ENCODE data around the gene SORT1.

The SORT1 gene

DNA sequence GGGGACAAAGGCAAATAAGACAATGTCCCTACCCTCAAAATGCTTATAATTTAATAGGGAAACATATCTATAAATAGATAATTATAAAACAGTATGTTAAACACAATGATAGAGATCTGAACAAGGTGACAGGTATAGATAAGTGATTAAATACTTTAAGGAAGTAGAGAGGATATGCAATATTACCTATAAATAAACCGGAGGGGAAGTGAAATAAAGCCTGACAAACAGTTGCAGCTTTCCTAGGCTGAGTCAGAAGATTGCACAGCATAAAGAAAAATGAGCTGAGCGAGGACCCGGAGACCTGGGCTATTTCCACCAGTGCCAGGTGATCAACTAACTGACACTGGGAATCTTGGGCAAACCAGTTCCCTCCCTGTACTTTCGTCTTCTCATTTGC lies 103.2 kb downstream of the SORT1 start:
- no peak for DNase-seq

DNA sequence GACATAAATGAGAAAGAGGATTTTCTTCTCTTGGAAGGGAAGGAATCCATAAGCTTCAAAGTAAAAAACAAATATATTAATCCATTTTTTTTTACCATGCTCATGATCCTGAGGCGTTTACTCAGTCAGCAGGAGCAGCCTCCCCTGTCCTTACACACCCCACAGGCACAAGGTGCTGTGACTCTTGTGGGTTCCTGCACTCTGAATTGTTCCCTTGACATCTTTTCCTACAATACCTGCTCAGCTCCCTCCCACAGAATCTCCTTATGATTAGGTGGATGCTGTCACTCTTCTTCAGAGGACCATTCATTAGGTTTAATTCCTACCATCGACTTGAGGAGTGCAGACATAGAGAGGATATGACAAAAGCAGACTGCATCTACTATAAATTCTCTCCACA lies 104.7 kb downstream of the SORT1 start:
- DNase-seq: no peak

DNA sequence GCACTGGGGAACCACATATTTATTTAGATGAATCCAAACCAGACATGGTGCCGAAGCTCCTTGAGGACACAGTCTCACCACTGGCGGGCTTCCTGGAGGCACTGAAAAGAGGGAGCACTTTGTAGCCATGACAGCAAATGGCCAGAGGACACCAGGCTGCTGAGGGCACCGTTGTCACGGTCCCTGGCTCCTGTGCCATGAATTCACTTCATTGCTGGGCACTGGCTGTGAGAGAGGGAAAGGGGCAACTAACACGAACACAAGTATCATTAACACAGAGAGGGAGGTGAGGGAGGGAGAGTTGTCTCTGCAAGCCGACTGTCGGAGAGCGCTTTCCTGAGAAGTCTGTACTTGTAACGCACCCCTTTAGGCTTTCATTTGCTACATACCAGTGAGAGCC lies 105.4 kb downstream of the SORT1 start:
- no peak for DNase-seq

DNA sequence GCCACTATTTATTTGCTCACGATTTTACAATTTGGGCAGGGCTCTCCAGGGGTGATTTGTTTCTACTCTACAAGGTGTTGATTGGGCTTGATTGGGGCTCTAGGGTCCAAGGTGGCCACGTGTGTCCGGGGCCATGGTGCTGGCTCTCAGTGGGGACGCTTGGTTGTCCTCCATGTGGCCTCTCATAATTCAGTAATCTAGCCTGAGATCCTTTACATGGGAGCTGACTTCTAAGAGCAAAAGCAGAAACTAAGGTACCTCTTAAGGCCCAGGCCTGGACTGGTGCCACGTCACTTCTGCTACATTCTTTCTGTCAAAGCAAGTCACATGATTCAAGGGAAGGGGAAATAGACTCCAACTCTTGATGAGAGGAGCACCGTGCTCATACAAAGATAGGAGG lies 106.7 kb downstream of the SORT1 start:
- DNase-seq: no peak

DNA sequence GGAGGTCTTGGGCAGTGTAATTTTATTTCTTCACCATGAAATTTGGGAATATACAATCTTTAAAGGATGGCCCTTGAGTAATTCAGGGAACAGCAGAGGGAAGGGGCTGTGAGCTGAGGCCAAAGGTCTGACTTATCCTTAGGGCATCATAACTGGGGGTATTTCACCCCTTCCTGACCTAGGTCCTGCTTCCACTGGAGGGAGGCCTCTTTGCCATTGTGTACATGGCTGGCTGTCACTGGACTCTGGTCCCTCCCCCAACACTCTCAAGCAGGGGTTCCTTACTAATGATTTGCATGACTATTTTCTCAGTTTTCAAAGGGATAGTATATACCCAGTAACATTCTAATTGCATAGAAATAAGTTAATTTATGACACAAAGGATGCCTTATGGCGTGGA lies 107.6 kb downstream of the SORT1 start:
- DNase-seq: no peak

DNA sequence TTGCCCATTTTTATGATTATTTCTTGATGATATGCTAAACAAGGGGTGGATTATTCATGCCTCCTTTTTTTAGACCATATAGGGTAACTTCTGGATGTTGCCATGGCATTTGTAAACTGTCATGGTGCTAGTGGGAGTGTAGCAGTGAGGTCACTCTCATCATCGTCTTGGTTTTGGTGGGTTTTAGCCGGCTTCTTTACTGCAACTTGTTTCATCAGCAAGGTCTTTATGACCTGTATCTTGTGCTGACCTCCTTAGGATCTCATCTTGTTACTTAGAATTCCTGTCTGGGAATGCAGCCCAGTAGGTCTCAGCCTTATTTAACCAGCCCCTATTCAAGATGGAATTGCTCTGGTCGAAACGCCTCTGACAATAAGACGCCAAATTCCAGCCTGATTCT lies 111.0 kb downstream of the SORT1 start:
- DNase-seq: peak; percentile 68

DNA sequence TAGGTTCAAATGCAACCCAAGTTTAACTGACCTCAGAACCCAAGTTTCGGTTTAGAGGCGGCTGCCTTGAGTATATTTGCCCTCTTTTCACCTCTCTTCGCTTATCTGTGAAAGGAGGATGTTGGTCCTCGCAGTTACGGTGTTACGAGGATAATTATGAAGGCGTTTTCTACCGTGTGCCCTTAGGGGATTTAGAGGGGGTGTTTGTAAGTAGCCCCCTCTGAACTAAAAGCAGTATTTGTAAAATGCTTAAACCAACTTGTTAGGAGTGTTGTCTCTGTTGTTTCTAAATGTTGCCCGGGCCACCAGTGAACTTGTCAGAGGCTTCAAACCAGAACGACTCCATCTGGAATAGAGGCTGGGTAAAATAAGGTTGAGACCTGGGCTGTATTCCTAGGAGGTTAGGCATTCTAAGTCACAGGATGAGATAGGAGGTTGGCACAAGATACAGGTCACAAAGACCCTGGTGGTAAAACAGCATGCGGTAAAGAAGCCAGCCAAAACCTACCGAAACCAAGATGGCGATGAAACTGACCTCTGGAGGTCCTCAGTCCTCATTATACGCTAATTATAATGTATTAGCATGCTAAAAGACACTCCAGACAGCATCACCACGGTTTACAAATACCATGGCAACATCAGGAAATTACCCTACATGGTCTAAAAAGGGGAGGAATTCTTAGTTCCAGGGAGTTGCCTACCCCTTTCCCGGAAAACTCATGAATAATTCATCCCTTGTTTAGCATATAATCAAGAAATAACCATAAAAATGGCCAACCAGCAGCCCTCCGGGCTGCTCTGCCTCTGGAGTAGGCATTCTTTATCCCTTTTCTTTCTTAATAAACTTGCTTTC lies 113.7 kb downstream of the SORT1 start:
- peak; percentile 49 for DNase-seq

DNA sequence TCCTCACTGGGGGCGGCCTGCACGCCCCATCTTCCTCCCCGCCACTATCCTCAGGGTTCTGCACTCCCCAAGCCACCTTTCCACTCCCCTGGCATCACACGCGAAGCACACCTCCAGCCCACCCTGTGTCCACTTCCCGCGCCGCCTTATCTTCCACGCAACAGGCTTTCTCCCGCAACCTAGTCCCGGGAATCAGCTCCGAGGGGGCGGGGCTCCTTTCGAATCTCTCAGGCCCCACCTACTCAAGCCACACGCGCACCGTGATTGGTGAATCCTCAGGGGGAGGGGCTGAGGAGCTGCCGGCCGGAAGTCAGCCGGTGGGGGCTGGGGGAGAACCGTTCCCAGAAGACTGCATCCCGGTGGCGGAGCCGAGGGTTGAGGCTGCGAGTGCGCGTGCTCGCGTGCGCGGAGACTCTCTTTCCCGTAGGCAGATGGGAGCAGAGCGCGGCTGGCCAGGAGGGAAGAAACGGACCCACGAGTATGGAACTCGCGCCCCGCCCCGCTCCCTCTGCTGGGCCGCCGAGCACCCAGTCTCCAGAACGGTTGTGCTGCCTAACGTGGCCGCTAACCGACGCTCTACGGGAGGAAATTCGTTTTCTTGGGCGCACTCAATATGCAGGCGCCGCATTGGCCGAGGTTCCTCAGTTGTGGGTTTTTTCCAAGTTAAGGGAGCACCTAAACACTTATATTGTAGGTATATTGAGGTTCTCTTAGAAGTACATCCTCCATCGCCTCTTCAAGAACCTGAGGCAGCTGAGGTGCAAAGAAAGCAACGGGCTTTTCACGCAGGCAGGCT lies 114.6 kb downstream of the SORT1 start, which contains the start of gene PSRC1:
PSRC1 (minus strand) TSS at position 194 of the 796 bp plus-strand sequence.
- peak; percentile 98 for DNase-seq

DNA sequence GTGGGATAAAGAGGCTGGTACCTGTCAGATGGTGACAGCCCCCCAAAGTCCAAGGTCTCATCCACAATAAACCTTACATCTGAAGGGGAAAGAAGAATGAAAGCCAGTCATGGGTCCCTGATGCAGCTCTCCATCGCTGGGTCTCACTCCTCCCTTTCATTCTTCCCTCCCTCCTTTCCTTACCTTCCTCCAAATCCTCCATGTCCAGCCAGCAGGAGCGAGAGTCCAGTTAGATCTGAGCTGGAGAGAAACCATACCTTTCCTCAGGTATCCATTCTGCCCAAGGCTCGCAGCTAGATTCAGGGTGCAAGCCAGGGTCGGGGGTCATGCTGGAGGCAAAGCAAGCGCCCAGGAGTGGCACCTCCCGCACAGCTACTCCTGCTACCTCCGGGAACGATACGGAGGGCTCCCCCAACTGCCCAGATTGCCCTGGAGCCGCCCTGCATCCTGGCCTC lies 115.2 kb downstream of the SORT1 start:
- DNase-seq: no peak

DNA sequence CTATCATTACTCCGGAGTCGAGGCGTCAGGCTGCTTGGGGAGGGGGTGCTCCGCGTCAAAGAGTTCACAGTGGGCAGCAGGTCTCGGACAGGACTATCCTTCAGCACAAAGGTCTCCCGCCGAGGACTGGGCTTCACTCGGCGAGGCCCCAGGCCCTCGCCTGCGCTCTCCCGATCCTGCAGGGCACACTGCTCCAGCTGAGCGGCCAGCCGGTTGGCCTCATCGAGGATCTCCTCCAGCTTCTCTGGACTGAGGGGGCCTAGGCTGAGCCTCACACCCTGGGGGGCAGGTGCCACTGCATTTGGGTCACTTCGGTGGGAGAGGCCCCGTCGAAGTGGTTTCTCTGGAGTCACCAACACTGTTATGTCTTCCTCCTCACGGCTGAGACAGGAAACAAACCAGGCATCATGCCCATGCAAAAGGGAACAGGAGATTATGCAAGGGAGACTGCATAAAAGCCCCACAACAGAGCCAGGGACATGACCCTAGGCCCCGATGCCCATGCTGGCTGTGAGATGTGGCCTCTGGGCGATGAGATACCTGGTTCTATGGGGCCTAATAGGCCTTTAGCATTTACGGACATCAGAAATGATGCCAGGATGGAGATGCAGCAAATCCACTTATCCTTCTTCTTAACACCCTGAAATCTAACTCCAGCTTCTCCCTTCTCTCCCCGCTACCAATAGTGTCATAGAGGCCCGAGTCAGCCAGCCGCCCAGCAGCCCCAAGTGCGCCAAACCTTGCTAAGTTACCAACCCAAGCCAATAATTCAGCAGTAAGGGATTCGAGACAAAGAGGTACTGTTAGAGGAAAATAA lies 115.8 kb downstream of the SORT1 start:
- DNase-seq: peak; percentile 50

DNA sequence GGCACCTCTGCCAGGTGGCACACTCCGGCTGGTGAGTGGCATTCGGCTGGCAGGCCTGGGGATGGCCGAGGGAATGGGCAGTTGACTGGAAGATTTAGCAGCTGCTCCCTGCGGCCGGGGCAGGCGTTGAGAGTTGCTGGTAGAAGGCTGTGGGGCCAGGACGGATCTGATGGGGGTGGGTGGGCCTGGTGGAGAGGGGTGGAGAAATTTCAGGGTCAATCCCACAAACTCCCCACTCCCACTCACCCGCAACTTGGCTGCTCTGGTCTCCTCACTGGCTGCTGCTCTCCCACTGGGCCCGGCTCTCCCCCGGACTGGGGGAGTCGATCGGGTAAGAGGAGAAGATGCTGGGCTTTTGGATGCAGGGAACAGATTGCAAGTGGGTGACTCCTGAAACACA lies 116.9 kb downstream of the SORT1 start:
- DNase-seq: no peak

DNA sequence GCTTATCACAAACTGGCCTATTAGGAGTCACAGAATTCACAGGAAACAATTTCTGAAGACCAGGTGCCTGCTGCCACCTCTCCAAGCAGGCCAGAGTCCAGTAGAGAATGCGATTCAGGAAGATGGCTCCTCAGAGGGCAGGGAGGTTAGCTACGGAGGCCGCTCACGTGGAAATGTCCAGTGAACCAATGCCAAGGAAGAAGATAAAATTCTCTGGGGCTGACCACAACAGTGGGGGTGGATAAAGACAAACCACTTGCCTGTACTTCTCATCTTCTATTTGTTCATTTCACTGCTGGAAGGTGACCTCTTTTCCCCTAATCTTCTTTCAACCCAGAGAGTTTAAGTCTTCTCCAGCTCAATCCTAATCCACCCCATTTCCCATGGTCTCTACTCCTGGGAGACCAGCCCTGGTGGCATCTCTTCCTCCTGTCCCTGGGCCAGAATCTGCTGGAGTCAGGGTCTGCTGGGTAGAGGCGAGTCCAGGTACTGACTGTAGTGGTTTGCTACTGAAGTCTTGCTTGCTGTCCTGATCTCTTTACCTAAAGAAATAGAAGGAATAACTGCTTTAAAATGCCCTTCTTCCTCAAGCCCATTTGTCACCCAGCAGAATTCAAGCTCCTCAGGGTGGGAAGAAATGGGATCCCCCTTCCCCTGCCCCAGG lies 118.0 kb downstream of the SORT1 start:
- DNase-seq: no peak

DNA sequence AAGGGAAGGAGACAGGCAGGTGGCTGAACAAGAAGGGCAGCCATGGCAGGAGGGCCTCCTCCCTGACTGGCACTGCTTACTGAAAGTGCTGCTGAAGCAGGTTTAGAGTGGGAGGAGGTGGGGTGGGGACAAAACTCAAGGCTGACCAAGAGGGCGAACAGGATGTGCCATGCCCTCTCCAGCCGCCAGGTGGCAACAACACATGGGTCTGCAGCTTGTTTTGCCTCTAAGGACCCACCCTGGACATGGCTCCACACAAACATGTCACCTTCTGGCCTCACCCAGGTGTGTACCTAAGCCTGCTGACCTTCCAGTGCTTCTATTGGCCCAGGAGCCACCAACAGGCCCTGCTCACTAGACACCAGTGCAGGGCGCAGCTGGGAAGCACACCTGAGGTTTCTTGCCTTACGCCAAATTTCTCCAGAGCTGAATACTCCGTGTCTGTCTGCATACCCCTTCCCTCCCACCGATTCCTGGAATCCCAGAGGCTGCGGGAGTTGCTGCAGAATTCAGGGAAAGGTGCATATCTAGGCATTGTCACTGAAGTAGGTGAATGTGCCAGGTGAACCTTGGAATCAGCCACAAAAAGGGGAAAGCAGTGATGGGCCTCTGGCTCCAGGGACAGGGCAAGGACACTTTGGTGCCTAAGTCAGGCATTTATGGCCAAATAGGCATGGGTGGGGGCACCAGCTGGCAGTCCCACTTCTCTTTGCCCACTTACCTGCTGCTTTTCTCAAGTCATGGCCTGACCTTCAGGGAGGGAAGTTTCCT lies 120.1 kb downstream of the SORT1 start:
- DNase-seq: peak; percentile 93

DNA sequence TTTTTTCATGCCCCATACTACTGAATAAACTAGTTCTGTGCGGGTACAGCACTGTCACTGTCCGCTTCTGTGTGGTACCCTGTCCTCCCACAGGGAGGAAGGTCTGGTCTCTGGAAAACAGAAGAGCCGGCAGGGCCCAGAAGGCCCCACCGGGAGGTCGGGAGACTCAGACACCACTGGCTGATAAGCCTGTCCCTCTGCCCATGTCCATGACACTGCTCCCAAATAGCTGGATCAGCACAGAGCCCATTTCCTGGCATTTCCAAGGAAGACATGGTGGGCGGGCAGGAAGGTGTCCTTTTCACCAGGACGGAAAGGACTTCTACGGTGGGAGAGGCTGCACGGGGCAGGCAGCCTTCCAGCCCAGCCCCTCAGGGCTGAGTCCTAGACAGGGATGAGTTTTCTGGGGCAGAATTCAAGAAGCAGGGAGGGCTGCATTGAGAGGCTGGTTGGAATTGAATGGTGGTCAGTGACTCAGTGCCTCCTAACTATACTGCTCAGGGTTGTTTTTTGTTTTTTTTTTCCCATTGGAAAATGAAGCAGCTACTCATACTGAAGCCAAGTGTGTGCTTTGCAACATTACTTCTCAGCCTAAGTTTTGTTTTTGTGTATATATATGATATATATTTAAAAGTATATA lies 121.9 kb downstream of the SORT1 start:
- peak; percentile 93 for DNase-seq

DNA sequence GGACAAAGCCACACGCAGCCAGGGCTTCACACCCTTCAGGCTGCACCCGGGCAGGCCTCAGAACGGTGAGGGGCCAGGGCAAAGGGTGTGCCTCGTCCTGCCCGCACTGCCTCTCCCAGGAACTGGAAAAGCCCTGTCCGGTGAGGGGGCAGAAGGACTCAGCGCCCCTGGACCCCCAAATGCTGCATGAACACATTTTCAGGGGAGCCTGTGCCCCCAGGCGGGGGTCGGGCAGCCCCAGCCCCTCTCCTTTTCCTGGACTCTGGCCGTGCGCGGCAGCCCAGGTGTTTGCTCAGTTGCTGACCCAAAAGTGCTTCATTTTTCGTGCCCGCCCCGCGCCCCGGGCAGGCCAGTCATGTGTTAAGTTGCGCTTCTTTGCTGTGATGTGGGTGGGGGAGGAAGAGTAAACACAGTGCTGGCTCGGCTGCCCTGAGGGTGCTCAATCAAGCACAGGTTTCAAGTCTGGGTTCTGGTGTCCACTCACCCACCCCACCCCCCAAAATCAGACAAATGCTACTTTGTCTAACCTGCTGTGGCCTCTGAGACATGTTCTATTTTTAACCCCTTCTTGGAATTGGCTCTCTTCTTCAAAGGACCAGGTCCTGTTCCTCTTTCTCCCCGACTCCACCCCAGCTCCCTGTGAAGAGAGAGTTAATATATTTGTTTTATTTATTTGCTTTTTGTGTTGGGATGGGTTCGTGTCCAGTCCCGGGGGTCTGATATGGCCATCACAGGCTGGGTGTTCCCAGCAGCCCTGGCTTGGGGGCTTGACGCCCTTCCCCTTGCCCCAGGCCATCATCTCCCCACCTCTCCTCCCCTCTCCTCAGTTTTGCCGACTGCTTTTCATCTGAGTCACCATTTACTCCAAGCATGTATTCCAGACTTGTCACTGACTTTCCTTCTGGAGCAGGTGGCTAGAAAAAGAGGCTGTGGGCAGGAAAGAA lies 122.9 kb downstream of the SORT1 start:
- peak; percentile 99 for DNase-seq

DNA sequence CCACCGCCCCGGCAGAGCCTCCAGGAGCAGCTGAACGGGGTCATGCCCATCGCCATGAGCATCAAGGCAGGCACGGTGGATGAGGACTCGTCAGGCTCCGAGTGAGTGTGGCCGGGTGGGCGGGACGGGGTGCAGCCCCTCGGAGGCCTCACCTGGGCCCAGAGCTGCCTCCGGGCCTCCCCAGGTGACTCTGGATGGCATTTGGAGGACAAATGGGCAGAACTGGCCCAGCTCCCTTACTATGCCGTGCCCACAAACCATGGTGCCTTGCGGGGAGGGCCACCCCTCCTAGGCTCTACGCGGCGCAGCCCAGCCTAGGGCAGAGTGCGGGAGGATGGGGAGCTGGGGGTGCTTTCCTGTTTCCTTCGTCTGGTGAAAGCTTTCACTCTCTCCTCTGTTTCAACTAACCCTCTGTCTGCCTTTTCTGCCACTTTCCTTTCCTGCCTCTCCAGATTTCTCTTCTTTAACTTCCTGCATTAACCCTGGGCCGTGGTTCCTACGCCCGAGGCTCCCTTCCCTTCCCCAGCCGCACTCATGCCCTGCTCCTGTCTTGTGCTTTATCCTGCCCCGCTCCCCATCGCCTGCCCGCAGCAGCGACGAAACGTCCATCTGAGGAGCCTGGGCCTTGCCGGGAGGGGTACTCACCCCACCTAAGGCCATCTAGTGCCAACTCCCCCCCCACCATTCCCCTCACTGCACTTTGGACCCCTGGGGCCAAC lies 124.0 kb downstream of the SORT1 start:
- DNase-seq: no peak

DNA sequence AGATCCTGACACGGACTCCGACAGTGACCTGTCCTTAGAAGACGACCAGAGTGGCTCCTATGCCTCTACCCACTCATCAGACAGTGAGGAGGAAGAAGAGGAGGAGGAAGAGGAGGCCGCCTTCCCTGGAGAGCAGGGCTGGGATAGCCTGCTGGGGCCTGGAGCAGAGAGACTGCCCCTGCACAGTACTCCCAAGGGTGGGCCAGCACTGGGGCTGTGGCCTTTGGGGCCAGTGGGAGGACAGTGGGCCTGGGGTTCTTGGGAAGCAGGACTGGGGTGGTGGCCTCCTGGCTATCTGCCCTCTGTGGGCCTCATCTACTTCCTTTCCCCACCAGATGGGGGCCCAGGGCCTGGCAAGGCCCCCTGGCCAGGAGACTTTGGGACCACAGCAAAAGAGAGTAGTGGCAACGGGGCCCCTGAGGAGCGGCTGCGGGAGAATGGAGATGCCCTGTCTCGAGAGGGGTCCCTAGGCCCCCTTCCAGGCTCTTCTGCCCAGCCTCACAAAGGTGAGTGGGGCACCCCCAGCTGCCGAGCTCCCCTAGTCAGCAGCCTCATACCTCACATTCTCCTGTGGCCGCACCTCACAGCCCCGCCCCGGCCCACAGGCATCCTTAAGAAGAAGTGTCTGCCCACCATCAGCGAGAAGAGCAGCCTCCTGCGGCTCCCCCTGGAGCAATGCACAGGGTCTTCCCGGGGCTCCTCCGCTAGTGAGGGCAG lies 124.7 kb downstream of the SORT1 start:
- no peak for DNase-seq

DNA sequence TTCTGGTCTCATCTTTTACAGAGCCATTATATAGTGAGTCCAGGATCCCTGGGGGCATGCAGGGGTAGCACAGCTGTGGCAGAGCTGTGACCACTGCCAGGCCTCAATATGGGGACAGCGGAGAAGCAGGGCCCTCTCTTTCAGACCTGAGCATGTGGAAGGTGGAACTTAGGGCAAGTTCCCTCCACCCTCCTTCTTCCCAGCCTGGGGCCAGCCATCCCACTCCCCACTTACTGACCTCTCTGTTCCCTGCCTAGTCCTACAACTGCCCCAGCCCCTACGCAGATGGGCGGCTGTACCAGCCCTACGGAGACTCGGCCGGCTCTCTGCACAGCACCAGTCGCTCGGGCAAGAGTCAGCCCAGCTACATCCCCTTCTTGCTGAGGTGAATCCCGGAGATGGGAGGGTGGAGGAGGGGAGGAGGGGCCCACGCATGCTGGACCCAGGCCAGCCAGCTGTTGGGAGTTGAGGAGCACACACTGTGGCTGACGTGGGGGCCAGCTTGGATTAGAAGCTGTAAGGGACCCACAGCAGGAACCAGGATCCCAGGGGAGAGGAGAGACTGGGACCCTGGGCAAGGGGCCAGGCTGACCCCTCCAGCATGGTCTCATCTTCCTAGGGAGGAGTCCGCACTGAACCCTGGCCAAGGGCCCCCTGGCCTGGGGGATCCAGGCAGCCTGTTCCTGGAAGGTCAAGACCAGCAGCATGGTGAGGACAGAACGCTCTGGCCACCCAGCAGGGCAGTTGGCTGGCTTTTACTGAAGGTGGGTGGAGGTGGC lies 125.5 kb downstream of the SORT1 start:
- no peak for DNase-seq

Measured in islet precursor cell (in vitro differentiated cells).